ENCODE measurements around the gene PCAT7.

Gene PCAT7

DNA sequence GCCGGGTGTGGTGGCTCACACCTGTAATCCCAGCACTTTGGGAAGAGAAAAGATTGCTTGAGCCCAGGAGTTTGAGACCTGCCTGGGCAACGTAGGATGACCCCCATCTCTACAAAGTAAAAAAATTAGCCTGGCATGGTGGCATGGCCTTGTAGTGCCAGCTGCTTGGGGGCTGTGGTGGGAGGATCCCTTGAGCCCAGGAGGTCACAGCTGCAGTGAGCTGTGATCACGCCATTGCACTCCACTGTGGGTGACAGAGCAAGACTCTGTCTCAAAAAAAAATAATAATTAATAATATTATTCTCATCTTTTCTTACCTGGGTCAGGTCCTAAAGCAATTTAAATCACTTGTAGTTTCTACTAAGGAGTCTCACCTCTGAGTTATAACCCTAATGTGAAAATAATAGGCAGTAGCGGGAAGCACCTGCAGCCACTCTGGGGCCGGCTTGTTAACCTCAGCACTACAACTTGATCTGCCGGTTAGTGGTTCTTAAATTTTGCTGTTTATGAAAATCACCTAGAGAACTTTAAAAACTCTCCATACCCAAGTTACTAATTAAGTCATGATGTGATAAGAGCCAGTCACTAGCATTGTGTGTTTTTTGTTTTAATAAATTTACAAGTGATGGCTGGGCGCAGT lies 29.4 kb upstream of the PCAT7 start:
- TF ChIP-seq, protein P1, sequence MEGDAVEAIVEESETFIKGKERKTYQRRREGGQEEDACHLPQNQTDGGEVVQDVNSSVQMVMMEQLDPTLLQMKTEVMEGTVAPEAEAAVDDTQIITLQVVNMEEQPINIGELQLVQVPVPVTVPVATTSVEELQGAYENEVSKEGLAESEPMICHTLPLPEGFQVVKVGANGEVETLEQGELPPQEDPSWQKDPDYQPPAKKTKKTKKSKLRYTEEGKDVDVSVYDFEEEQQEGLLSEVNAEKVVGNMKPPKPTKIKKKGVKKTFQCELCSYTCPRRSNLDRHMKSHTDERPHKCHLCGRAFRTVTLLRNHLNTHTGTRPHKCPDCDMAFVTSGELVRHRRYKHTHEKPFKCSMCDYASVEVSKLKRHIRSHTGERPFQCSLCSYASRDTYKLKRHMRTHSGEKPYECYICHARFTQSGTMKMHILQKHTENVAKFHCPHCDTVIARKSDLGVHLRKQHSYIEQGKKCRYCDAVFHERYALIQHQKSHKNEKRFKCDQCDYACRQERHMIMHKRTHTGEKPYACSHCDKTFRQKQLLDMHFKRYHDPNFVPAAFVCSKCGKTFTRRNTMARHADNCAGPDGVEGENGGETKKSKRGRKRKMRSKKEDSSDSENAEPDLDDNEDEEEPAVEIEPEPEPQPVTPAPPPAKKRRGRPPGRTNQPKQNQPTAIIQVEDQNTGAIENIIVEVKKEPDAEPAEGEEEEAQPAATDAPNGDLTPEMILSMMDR (IDR thresholded peaks at IDR 0.05; ENCODE audit: extremely low read depth, missing control alignments), result no peak
- no peak for DNase-seq (ENCODE audit: low spot score)

DNA sequence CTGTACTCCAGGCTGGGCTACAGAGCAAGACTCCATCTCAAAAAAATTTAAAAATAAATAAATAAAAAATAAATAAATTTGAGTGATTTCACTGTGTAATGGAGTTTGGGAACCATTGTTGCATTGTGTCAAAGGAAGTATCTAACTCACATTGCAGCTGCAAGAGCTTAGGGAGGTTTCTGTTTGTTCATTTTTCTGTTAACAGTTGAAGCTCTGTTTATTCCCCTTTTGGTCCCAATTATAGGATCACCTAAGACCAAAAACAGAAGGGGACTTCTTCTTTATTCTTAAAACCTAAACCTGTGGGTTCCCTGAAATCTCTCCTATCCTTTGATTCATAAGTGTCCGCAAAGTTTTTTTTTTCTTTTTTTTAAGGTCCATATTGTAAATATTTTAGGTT lies 28.6 kb upstream of the PCAT7 start:
- TF ChIP-seq, protein P1 (IDR thresholded peaks at IDR 0.05; ENCODE audit: extremely low read depth, missing control alignments), result no peak
- DNase-seq (ENCODE audit: low spot score), result no peak

DNA sequence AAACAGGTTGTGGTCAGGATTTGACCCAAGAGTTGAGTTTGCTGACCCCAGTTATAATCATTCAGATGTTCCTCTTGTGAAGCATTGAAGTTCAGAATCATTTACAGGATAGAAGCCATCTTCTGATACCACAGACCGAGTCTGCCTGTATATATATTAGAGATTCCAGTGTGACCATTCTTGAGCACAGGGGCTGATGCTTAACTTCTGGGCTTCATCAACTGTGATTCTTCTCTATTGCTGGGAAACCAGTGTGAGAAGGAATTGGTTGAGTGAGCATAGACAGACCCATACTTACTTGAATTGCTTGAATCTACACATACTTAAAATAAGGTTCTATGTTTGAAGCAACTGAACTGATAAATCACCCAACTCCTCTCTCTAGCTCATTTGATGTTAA lies 27.9 kb upstream of the PCAT7 start:
- TF ChIP-seq, protein P1 (IDR thresholded peaks at IDR 0.05; ENCODE audit: extremely low read depth, missing control alignments), result no peak
- DNase-seq (ENCODE audit: low spot score), result no peak

DNA sequence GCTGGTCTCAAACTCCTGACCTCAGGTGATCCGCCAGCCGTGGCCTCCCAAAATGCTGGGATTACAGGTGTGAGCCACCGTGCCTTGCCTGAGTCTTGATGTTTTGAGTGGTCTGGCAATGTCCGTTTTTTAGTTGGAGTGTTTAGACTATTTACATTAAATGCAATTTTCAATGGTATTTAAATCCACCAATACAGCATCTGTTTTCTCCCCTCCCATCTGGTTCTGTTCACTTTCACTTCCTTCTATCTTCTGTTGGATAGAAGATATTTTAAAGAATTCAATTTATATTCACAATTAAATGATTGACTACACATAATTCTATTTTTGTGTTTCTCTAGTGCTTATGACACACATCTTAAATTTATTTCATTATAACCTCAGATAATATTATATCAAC lies 26.0 kb upstream of the PCAT7 start:
- DNase-seq (ENCODE audit: low spot score), result no peak
- TF ChIP-seq, protein P1 (IDR thresholded peaks at IDR 0.05; ENCODE audit: extremely low read depth, missing control alignments), result no peak

DNA sequence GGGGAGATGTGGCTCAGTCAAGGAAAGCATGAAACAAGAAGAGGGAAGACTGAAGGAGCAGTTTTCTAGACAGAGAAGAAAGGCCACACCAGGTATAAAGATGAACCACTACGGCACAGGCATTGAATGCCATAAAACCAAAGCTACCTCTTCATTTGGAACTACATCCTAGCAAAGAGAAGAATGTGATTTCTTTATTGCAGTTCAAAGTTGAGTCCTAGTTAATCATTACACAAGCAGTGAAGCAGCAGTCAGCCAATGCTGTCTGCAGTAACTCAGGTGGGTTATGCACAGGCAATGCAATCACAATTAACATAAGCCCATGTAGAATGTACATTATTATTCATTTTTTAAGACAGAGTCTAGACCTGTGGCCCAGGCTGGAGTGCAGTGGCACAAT lies 21.7 kb upstream of the PCAT7 start:
- TF ChIP-seq, protein P1 (IDR thresholded peaks at IDR 0.05; ENCODE audit: extremely low read depth, missing control alignments), result no peak

DNA sequence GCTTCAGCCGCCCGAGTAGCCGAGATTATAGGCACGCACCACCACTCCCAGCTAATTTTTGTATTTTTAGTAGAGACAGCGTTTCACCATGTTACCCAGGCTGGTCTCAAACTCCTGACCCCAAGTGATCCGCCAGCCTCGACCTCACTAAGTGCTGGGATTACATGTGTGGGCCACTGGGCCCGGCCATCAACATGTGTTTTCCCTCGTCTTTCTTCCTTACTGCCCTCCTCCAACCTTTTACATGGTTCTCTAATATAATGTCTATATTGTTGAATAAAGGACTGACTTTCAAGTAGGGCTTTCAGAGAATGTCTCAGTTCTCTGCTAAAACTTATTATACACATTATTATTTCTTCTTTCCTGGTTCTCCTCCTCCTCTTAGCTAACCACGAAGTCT lies 21.3 kb upstream of the PCAT7 start:
- TF ChIP-seq, protein P1 (IDR thresholded peaks at IDR 0.05; ENCODE audit: extremely low read depth, missing control alignments), result no peak
- DNase-seq (ENCODE audit: low spot score), result no peak

More for the DNA sequence above, 21.7 kb upstream of the PCAT7 start:
- no peak for DNase-seq (ENCODE audit: low spot score)

DNA sequence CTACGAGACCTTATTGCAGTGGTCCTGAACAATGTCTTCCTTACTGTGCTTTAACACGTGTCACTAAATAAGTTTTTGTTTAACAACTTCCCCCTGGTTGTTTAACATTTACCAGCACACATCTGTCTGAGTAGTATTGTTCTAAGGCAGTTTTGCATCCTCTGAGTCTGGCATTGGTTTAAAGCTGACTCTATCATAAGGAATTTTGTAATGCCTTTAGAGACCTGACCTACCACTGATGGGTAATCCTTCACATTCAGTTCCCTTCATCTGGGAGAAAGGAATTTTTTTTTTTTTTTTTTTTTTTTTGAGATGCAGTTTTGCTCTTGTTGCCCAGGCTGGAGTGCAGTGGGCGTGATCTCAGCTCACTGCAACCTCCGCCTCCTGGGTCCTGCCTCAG lies 20.0 kb upstream of the PCAT7 start:
- DNase-seq (ENCODE audit: low spot score), result no peak
- TF ChIP-seq, protein P1 (IDR thresholded peaks at IDR 0.05; ENCODE audit: extremely low read depth, missing control alignments), result no peak

Measured in GM20000 (cell line).